HG03045 (cell line): ENCODE data around the gene TUBA3E.
"Not testable (repeated sequence)": the region's sequence is repeated elsewhere in the genome, so short reads cannot be mapped to it uniquely, and the experiment has no call there.

Experiments used
- ATAC-seq: cut with Tn5 transposase; IDR thresholded peaks from one replicate; pipeline ENCODE4 v1.9.1; 2021; ENCODE audit warnings: mild to moderate bottlenecking, moderate library complexity; ENCODE audit not compliant: unreplicated experiment

Gene TUBA3E

GRCh38 chr2:130150181-130151144 is 47.8 kb downstream of the TUBA3E start:
- ATAC-seq = no peak

- ATAC-seq = not testable (repeated sequence)
Observed at GRCh38 chr2:130148515-130148914, 49.7 kb downstream of the TUBA3E start.

- ATAC-seq = peak; percentile 92
Observed at GRCh38 chr2:130145006-130145414, 53.2 kb downstream of the TUBA3E start, which contains the start of gene CCDC74B. Gene CCDC74B (minus strand): TSS chr2:130145112. CDS start chr2:130144996, 116 bp downstream.

GRCh38 chr2:130143266-130144039 is 54.8 kb downstream of the TUBA3E start:
- ATAC-seq = not testable (repeated sequence)

- ATAC-seq = not testable (repeated sequence)
Observed at GRCh38 chr2:130142396-130143265, 55.6 kb downstream of the TUBA3E start.
